Stomach (tissue), 9 donors: ENCODE measurements around the gene TAS1R1. TPM values are rescaled to one million over a fixed set of nuclear protein-coding genes. Genes with fewer than 3 reads are reported as not detected.
A peak's percentile ranks its signal among the peaks of the same experiment; 100 is the strongest.

Experiments
- DNase-seq, 2 donors: peaks; one replicate each; pipeline versions ENCODE4 v3.0.0 to v3.0.0-alpha.2; 2013 to 2019
- H3K27ac ChIP-seq, 5 donors: fragments of 200-600 bp in 4 of 5; sonication (generic) in 4 of 5; one replicate each; pipeline ENCODE4 v1.5.1; 2013 to 2019; ENCODE audit warnings: mild to moderate bottlenecking in 1 of 5, moderate library complexity in 1 of 5
- H3K27me3 ChIP-seq, 3 donors: fragments of 200-600 bp; sonication (generic); one replicate each; pipeline ENCODE4 v1.5.1; 2017 to 2019; ENCODE audit warnings: mixed run types in 1 of 3
- H3K36me3 ChIP-seq, 4 donors: fragments of 200-600 bp; sonication (generic); 1 replicate in 3 of 4; 2 replicates in 1 of 4; pipeline ENCODE4 v1.5.1; 2016 to 2019
- H3K4me1 ChIP-seq, 4 donors: fragments of 200-600 bp; sonication (generic); one replicate each; pipeline ENCODE4 v1.5.1; 2016 to 2019
- H3K4me3 ChIP-seq, 4 donors: fragments of 200-600 bp; sonication (generic) in 3 of 4; one replicate each; pipeline ENCODE4 v1.5.1; 2016 to 2019; ENCODE audit warnings: mild to moderate bottlenecking in 1 of 4
- H3K9me3 ChIP-seq, 4 donors: fragments of 200-600 bp; sonication (generic); one replicate each; pipeline ENCODE4 v1.5.1; 2016 to 2019
- EP300 ChIP-seq: sonication (generic); formaldehyde crosslinking; IDR thresholded peaks from one replicate; pipeline ENCODE4 v1.6.1; 2017; ENCODE audit warnings: antibody characterized with exemption
- POLR2A ChIP-seq, 4 donors: fragments of 450-650 bp; IDR thresholded peaks; one replicate each; pipeline ENCODE4 v1.6.1; 2016; ENCODE audit warnings: antibody characterized with exemption in 4 of 4, control low read depth in 2 of 4, mild to moderate bottlenecking in 1 of 4, moderate library complexity in 1 of 4
- POLR2AphosphoS5 ChIP-seq, 3 donors: sonication (generic); formaldehyde crosslinking; IDR thresholded peaks; one replicate each; pipeline ENCODE4 v1.6.1; 2016; ENCODE audit warnings: antibody characterized with exemption in 3 of 3
- WGBS, 5 donors: extraction: QIAGEN DNeasy Blood & Tissue Kit in 3 of 5; methylation state at CpG; one replicate each; pipeline versions ENCODE4 v1.1.5 to v1.1.7; 2013 to 2018; 5-methylcytosine and 5-hydroxymethylcytosine counted together
- intact Hi-C: fragments of 100-400 bp; cut with DNase I; formaldehyde crosslinking; loops from one replicate; pipeline ENCODE4 v1.15.1; 2023; ENCODE audit warnings: low total_unique reads
- polyA plus RNA-seq, 3 donors: library from polyadenylated mRNA; stranded (reverse); fragments of 200-250 nt; gene quantifications; one replicate each; pipeline ENCODE4 v1.2.3, GENCODE V29; 2013
- total RNA-seq, 5 donors: library from RNA; depleted of rRNA; stranded (reverse); fragments of >200 nt; gene quantifications; one replicate each; pipeline versions ENCODE4 v1.1.0 to v1.2.3, GENCODE V29; 2014 to 2016
- TF ChIP-seq, protein P1 (sequence below), 7 experiments: fragments of 450-650 bp in 4 of 7; fragments of 200-600 bp in 3 of 7; sonication (generic) in 3 of 7; IDR thresholded peaks; one replicate each; pipeline ENCODE4 v1.5.1; 2016 to 2019; ENCODE audit warnings: antibody characterized with exemption in 7 of 7, control low read depth in 2 of 7, mild to moderate bottlenecking in 1 of 7
- donor health status: healthy with polysubstance abuse.
- donor health status: Bipolar disorder and iron deficiency.
- donor health status: healthy.

The TAS1R1 gene
- total and polyA plus RNA-seq, 8 donors: 0.08 to 0.12 TPM; not detected in 6

- Histone ChIP-seq H3K27ac (peak overlapping the region; percentile 62 to 99 (median 98)), H3K27me3 (no peaks in the 10 kb centered on the region), H3K36me3 (peaks cover 0 to 11% (median 5%) of the 10 kb centered on the region in 4 donors), H3K4me1 (peaks cover 32 to 68% (median 56%) of the 10 kb centered on the region in 4 donors), H3K4me3 (peak overlapping the region in 1 of 4 donors; percentile 24), H3K9me3 (no peaks in the 10 kb centered on the region)
- intact Hi-C loops: no loop called here
- DNase-seq: peak in 1 of 2 donors; percentile 46
- WGBS, 5 donors: 37 to 52% (median 39%) methylated on average over 10 of the region's 10 CpGs
- TF ChIP-seq POLR2AphosphoS5 (IDR thresholded peaks at IDR 0.05) (no peak), EP300 (no peak), POLR2A (IDR thresholded peaks at IDR 0.05) (no peak)
- TF ChIP-seq, protein P1, sequence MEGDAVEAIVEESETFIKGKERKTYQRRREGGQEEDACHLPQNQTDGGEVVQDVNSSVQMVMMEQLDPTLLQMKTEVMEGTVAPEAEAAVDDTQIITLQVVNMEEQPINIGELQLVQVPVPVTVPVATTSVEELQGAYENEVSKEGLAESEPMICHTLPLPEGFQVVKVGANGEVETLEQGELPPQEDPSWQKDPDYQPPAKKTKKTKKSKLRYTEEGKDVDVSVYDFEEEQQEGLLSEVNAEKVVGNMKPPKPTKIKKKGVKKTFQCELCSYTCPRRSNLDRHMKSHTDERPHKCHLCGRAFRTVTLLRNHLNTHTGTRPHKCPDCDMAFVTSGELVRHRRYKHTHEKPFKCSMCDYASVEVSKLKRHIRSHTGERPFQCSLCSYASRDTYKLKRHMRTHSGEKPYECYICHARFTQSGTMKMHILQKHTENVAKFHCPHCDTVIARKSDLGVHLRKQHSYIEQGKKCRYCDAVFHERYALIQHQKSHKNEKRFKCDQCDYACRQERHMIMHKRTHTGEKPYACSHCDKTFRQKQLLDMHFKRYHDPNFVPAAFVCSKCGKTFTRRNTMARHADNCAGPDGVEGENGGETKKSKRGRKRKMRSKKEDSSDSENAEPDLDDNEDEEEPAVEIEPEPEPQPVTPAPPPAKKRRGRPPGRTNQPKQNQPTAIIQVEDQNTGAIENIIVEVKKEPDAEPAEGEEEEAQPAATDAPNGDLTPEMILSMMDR (IDR thresholded peaks at IDR 0.05): no peak
Measured at GRCh38 chr1:6581561-6582305, 26.6 kb downstream of the TAS1R1 start.

- 28 to 50% (median 33%) methylated on average over 1 of the region's 1 CpG for WGBS, 5 donors
- Histone ChIP-seq H3K4me3 (peak overlapping the region in 1 of 4 donors; percentile 24), H3K4me1 (peaks cover 38 to 74% (median 63%) of the 10 kb centered on the region in 4 donors), H3K27me3 (no peaks in the 10 kb centered on the region), H3K36me3 (peaks cover 0 to 17% (median 11%) of the 10 kb centered on the region in 4 donors), H3K9me3 (no peaks in the 10 kb centered on the region), H3K27ac (peak overlapping the region; percentile 62 to 99 (median 98))
- peak; percentile 65 to 78 for DNase-seq
- TF ChIP-seq, protein P1 (IDR thresholded peaks at IDR 0.05): no peak
- no peak for TF ChIP-seq EP300
- no peak for TF ChIP-seq POLR2A (IDR thresholded peaks at IDR 0.05)
- no peak for TF ChIP-seq POLR2AphosphoS5 (IDR thresholded peaks at IDR 0.05)
- intact Hi-C loops: no loop called here
Measured at GRCh38 chr1:6582370-6582769, 27.3 kb downstream of the TAS1R1 start.

DNA sequence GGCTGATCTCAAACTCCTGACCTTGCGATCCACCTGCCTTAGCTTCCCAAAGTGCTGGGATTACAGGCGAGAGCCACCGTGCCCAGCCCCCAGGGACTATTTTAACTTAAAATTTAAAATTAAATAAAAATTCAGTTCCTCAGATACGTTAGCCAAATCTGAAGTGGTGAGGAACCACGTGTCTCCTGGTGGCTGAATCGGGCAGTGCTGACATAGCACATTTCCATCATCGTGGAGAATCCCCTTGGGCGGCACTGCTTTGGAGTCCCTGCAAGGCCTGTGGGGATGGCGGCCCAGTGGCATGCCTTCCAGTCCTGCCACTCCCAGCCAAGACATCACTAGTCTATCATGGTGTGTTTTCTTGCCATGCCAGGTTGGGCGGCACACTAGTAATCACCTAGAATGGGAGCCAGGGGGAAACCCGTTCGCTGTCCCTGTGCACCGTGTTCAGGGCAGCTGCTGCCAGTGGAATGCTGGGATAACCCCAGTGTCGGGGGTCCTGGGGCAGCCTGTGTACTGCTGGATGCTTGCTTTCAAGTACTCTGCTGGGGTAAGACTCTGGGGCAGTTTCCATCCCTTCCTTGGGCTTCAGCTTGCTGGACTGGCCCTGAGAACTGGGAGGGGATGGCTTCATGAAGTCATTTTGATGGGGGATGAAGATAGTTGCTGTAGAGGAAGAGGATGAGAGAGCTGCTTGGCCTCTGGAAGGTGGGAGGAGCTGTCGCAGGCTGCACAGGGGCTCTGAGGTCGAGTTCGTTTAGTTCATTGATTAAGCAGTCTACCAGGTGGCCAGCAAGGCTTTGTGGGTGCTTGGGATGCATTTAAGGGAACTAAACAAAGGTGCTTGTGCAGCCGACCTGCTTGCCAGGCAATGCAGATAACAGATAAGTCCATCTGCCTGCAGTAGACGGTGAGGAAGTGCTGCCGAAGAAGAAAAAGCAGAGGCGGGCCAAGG, 29.3 kb downstream of the TAS1R1 start:
- Histone ChIP-seq H3K4me1 (peaks cover 44 to 88% (median 75%) of the 10 kb centered on the region in 4 donors), H3K27ac (no peak overlapping the region), H3K9me3 (no peaks in the 10 kb centered on the region), H3K27me3 (no peaks in the 10 kb centered on the region), H3K36me3 (peaks cover 12 to 37% (median 32%) of the 10 kb centered on the region in 4 donors), H3K4me3 (no peak overlapping the region)
- no peak for DNase-seq
- intact Hi-C loops: no loop called here
- TF ChIP-seq POLR2AphosphoS5 (IDR thresholded peaks at IDR 0.05): no peak
- TF ChIP-seq EP300: no peak
- no peak for TF ChIP-seq POLR2A (IDR thresholded peaks at IDR 0.05)
- TF ChIP-seq, protein P1 (IDR thresholded peaks at IDR 0.05): no peak
- WGBS, 5 donors: 71 to 78% (median 76%) methylated on average over 20 to 21 of the region's 21 CpGs

DNA sequence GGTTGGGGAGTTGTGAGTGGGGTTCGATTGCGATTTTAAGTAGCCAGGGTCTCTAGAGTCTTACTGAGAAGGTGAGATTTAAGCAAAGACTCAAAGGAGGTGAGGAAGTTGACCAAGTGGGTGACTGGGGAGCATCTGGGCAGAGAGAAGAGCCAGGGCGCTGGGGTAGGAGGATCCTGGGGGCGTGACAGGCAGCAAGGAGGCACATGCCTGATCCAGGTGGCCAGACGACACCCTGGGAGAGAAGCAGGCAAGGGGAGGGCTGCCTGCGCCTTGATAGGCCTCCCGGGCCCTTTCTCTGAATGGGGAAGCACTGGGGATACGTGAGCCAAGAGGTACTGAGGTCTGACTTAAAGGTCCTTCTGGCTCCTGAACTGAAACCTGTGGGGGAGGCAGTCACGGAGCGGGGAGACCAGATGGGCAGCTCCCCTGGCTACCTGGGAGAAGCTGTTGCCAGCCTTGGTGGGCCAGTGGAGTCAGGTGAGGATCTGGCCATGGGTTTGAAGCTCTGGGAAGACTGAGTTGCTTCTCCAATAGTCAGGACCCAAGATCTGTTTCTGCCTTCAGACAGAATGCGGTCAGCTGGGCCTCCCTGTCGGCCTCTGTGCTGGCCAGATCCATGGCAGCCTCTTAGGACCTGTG, 30.1 kb downstream of the TAS1R1 start:
- TF ChIP-seq, protein P1 (IDR thresholded peaks at IDR 0.05): peak in 1 of 7 experiments; percentile 5
- TF ChIP-seq POLR2AphosphoS5 (IDR thresholded peaks at IDR 0.05) (no peak), POLR2A (IDR thresholded peaks at IDR 0.05) (no peak), EP300 (no peak)
- H3K4me1 ChIP-seq: peaks cover 43 to 89% (median 73%) of the 10 kb centered on the region in 4 donors
- no peak overlapping the region for H3K4me3 ChIP-seq
- peaks cover 19 to 45% (median 40%) of the 10 kb centered on the region in 4 donors for H3K36me3 ChIP-seq
- no peaks in the 10 kb centered on the region for H3K9me3 ChIP-seq
- 69 to 86% (median 80%) methylated on average over 11 to 12 of the region's 12 CpGs for WGBS, 5 donors
- intact Hi-C loops: no loop called here
- no peaks in the 10 kb centered on the region for H3K27me3 ChIP-seq
- H3K27ac ChIP-seq: peak overlapping the region in 1 of 5 donors; percentile 25
- no peak for DNase-seq
